Measurements from ENCODE around the gene C1orf174. TPM values are rescaled to one million over a fixed set of nuclear protein-coding genes. Genes with fewer than 3 reads are reported as not detected.

Gene C1orf174
- total RNA-seq, 1 experiment from 2014 or later: 21.1 TPM

GRCh38 chr1:3907621-3908165 lies 7.6 kb upstream of the C1orf174 start:
- no peak overlapping the region for H3K18ac ChIP-seq (ENCODE audit: insufficient read length, low read depth, low read length)
- H2AFZ ChIP-seq (ENCODE audit: low read length): no peak overlapping the region
- whole genome bisulfite sequencing (ENCODE audit: extremely low coverage, insufficient read length, low lambda C conversion rate): no CpG with 5 or more reads among the region's 22 CpGs
- no peak overlapping the region for H2BK5ac ChIP-seq (ENCODE audit: insufficient read length, low read length)
- H2BK12ac ChIP-seq (ENCODE audit: insufficient read length, low read depth, low read length): no peak overlapping the region
- H3K23me2 ChIP-seq (ENCODE audit: insufficient read length, low read depth, low read length, poor library complexity, severe bottlenecking): no peaks in the 10 kb centered on the region
- no peak overlapping the region for H3K9ac ChIP-seq (ENCODE audit: extremely low read depth, insufficient read length, low read length)
- H2BK15ac ChIP-seq (ENCODE audit: low read depth, low read length): no peak overlapping the region
- H3K4me1 ChIP-seq (ENCODE audit: insufficient read depth, low read length): no peaks in the 10 kb centered on the region; the same call in 1 of the 2 replicates
- no peaks in the 10 kb centered on the region for H3K79me1 ChIP-seq (ENCODE audit: insufficient read depth, low read depth, low read length, poor library complexity, severe bottlenecking)
- H3K27me3 ChIP-seq (ENCODE audit: insufficient read depth, low read length): no peaks in the 10 kb centered on the region
- no peak overlapping the region for H3K4me2 ChIP-seq (ENCODE audit: insufficient read depth, insufficient read length, low read length)
- H3K4ac ChIP-seq (ENCODE audit: low read depth, low read length): no peak overlapping the region
- no peak for TF ChIP-seq CTCF (conservative IDR thresholded peaks at IDR 0.05)
- H4K5ac ChIP-seq (ENCODE audit: insufficient read length, low read depth, low read length): no peak overlapping the region
- no peaks in the 10 kb centered on the region for H3K79me2 ChIP-seq (ENCODE audit: insufficient read depth, low read length)
- Mint-ChIP-seq H3K4me3 (peak overlapping the region in 1 of 2 experiments; percentile 23; a peak in 1 of 5 replicates), H3K27me3 (ENCODE audit: low read depth) (peaks cover 5% of the 10 kb centered on the region), H3K4me1 (peaks cover 31 to 40% of the 10 kb centered on the region in 2 experiments), H3K27ac (no peak overlapping the region), H3K9me3 (no peaks in the 10 kb centered on the region), H3K36me3 (ENCODE audit: insufficient read depth in 1 of 3, low read depth in 3 of 3) (no peaks in the 10 kb centered on the region; a peak in 1 of 7 replicates)
- H3K9me3 ChIP-seq (ENCODE audit: control insufficient read depth, low read depth, low read length): no peaks in the 10 kb centered on the region
- H4K8ac ChIP-seq (replicated peaks; ENCODE audit: insufficient read length, low read depth, low read length): no peak overlapping the region
- no peaks in the 10 kb centered on the region for H4K20me1 ChIP-seq (ENCODE audit: control insufficient read depth, insufficient read depth, insufficient read length)
- no peak overlapping the region for H3K14ac ChIP-seq (ENCODE audit: insufficient read depth, low read length)
- H4K91ac ChIP-seq (ENCODE audit: insufficient read length, low read depth, low read length): no peak overlapping the region
- no peak overlapping the region for H3T11ph ChIP-seq (ENCODE audit: low read length)
- H2BK20ac ChIP-seq (ENCODE audit: low read depth, low read length, poor library complexity, severe bottlenecking): no peak overlapping the region
- H2AK5ac ChIP-seq (ENCODE audit: insufficient read length, low read length): no peak overlapping the region
- H3K23ac ChIP-seq (ENCODE audit: insufficient read length, low read depth, low read length): no peak overlapping the region
- DNase-seq: no peak
- no peak overlapping the region for H2BK120ac ChIP-seq (ENCODE audit: low read depth, low read length, poor library complexity, severe bottlenecking)
- no peak overlapping the region for H3K27ac ChIP-seq (ENCODE audit: insufficient read length, low read depth, low read length)
- no peak overlapping the region for H3K56ac ChIP-seq (ENCODE audit: insufficient read length, low read depth, low read length)
